Transverse colon (tissue), 4 donors: ENCODE measurements around the gene NCEH1.

ENCODE experiments used
- CTCF ChIP-seq, 5 experiments: fragments of 200-600 bp in 3 of 5; fragments of 450-650 bp in 2 of 5; sonication (generic) in 3 of 5; IDR thresholded peaks; 1 replicate in 2 of 5; 2 replicates in 3 of 5; pipeline ENCODE4 v1.5.1; 2016 to 2017; ENCODE audit warnings: antibody characterized with exemption in 5 of 5, inconsistent platforms in 3 of 5, mild to moderate bottlenecking in 2 of 5, moderate library complexity in 1 of 5
- POLR2A ChIP-seq: fragments of 450-650 bp; IDR thresholded peaks from one replicate; pipeline ENCODE4 v1.6.1; 2016; ENCODE audit warnings: antibody characterized with exemption, mild to moderate bottlenecking, moderate library complexity
- POLR2AphosphoS5 ChIP-seq, 3 donors: sonication (generic); formaldehyde crosslinking; IDR thresholded peaks; one replicate each; pipeline ENCODE4 v1.6.1; 2016; ENCODE audit warnings: antibody characterized with exemption in 3 of 3

- TF ChIP-seq POLR2AphosphoS5 (IDR thresholded peaks at IDR 0.05) (no peak), POLR2A (no peak), CTCF (IDR thresholded peaks at IDR 0.05) (no peak)
These were observed 34.5 kb downstream of the NCEH1 start for GRCh38 chr3:172676196-172676922.
